Bronchial epithelial cell (primary cell): Measurements from ENCODE around the gene MGAT4B. TPM values are rescaled to one million over a fixed set of nuclear protein-coding genes. Genes with fewer than 3 reads are reported as not detected.

Experiments
- DNase-seq: peaks from one replicate; pipeline ENCODE4 v3.0.0-alpha.2; 2010; ENCODE audit warnings: low read depth
- FAIRE-seq: peaks from 2 replicates; lab custom pipeline; 2011; peaks lifted over from hg19 to GRCh38; lab: Jason Lieb, UNC
- H3K27me3 ChIP-seq: 2 replicates; pipeline ENCODE4 v1.5.1; 2011; ENCODE audit warnings: low read length; ENCODE audit not compliant: control insufficient read depth, insufficient read depth
- H3K36me3 ChIP-seq: 2 replicates; pipeline ENCODE4 v1.5.1; 2011; ENCODE audit warnings: low read length; ENCODE audit not compliant: control insufficient read depth, insufficient read depth
- H3K4me3 ChIP-seq: 2 replicates; pipeline ENCODE4 v1.5.1; 2011; ENCODE audit warnings: mild to moderate bottlenecking, low read depth, low read length, control low read depth
- CTCF ChIP-seq: IDR thresholded peaks from 2 replicates; pipeline ENCODE4 v1.5.1; 2011; ENCODE audit warnings: mild to moderate bottlenecking, moderate library complexity, low read length, control low read depth, inconsistent platforms; ENCODE audit not compliant: insufficient read depth, severe bottlenecking
- total RNA-seq: library from RNA; depleted of rRNA; stranded (reverse); fragments of >200 nt; gene quantifications from 2 replicates; pipeline ENCODE4 v1.2.1, GENCODE V29; 2014

Gene MGAT4B
- total RNA-seq, 1 donor from 2014 or later, result 151 TPM

- no peak for FAIRE-seq
- Histone ChIP-seq H3K27me3 (no peaks in the 10 kb centered on the region), H3K4me3 (peak overlapping the region; percentile 74), H3K36me3 (peaks cover 27% of the 10 kb centered on the region)
- DNase-seq, result peak; percentile 52
- peak; percentile 74 for TF ChIP-seq CTCF
Observed at GRCh38 chr5:179795863-179796833, 10.5 kb downstream of the MGAT4B start.

GRCh38 chr5:179795049-179795862 lies 11.4 kb downstream of the MGAT4B start:
- no peak for TF ChIP-seq CTCF
- DNase-seq, result peak; percentile 68
- Histone ChIP-seq H3K36me3 (peaks cover 19% of the 10 kb centered on the region), H3K4me3 (peak overlapping the region; percentile 74), H3K27me3 (no peaks in the 10 kb centered on the region)
- no peak for FAIRE-seq

- no peak for TF ChIP-seq CTCF
- DNase-seq (no peak), FAIRE-seq (no peak)
- no peaks in the 10 kb centered on the region for H3K27me3 ChIP-seq
- H3K4me3 ChIP-seq, result no peak overlapping the region
- peaks cover 13% of the 10 kb centered on the region for H3K36me3 ChIP-seq
Observed at GRCh38 chr5:179794575-179794974, 12.1 kb downstream of the MGAT4B start.

- DNase-seq (no peak), FAIRE-seq (no peak)
- H3K4me3 ChIP-seq, result no peak overlapping the region
- peaks cover 11% of the 10 kb centered on the region for H3K36me3 ChIP-seq
- TF ChIP-seq CTCF, result no peak
- no peaks in the 10 kb centered on the region for H3K27me3 ChIP-seq
Observed at GRCh38 chr5:179794171-179794570, 12.5 kb downstream of the MGAT4B start.

GRCh38 chr5:179793468-179794139 lies 13.1 kb downstream of the MGAT4B start, which contains the start of gene LTC4S:
Gene LTC4S, plus strand, starts transcription at chr5:179793986. Its CDS starts 95 bp downstream, at chr5:179794081.
- no peak within 1 kb of the TSS for H3K4me3 ChIP-seq
- FAIRE-seq (no peak), DNase-seq (no peak)

More at GRCh38 chr5:179793468-179794139, 13.1 kb downstream of the MGAT4B start, which contains the start of gene LTC4S:
- TF ChIP-seq CTCF, result no peak
- Histone ChIP-seq H3K27me3 (no peaks in the 10 kb centered on the region), H3K36me3 (peaks cover 5% of the 10 kb centered on the region)
